Measurements from ENCODE around the gene FLRT3.

The FLRT3 gene

GRCh38 chr20:14299831-14300230 is 37.6 kb downstream of the FLRT3 start:
- Histone ChIP-seq H3K36me3 (no peaks in the 10 kb centered on the region), H3K4me3 (ENCODE audit: low read depth, low read length) (no peak overlapping the region), H3K27me3 (no peaks in the 10 kb centered on the region), H3K4me1 (no peaks in the 10 kb centered on the region), H3K9me3 (no peaks in the 10 kb centered on the region)
- no peak for TF ChIP-seq CTCF (IDR thresholded peaks at IDR 0.05; ENCODE audit: low read depth, low read length)
- no peak for DNase-seq

GRCh38 chr20:14295770-14296309 is 41.6 kb downstream of the FLRT3 start:
- Histone ChIP-seq H3K36me3 (no peaks in the 10 kb centered on the region), H3K4me3 (ENCODE audit: low read depth, low read length) (no peak overlapping the region), H3K27me3 (no peaks in the 10 kb centered on the region), H3K4me1 (no peaks in the 10 kb centered on the region), H3K9me3 (no peaks in the 10 kb centered on the region)
- no peak for DNase-seq
- TF ChIP-seq CTCF (IDR thresholded peaks at IDR 0.05; ENCODE audit: low read depth, low read length) = no peak

- Histone ChIP-seq H3K4me1 (no peaks in the 10 kb centered on the region), H3K27me3 (no peaks in the 10 kb centered on the region), H3K4me3 (ENCODE audit: low read depth, low read length) (no peak overlapping the region), H3K36me3 (no peaks in the 10 kb centered on the region), H3K9me3 (no peaks in the 10 kb centered on the region)
- DNase-seq = no peak
- no peak for TF ChIP-seq CTCF (IDR thresholded peaks at IDR 0.05; ENCODE audit: low read depth, low read length)
These were observed 42.2 kb downstream of the FLRT3 start for GRCh38 chr20:14295238-14295637.

GRCh38 chr20:14291502-14291901 is 45.9 kb downstream of the FLRT3 start:
- H3K27me3 ChIP-seq = no peaks in the 10 kb centered on the region
- no peaks in the 10 kb centered on the region for H3K9me3 ChIP-seq
- no peak for DNase-seq
- no peaks in the 10 kb centered on the region for H3K4me1 ChIP-seq
- TF ChIP-seq CTCF (IDR thresholded peaks at IDR 0.05; ENCODE audit: low read depth, low read length) = no peak
- no peak overlapping the region for H3K4me3 ChIP-seq (ENCODE audit: low read depth, low read length)
- no peaks in the 10 kb centered on the region for H3K36me3 ChIP-seq

- no peak for DNase-seq
- no peak for TF ChIP-seq CTCF (IDR thresholded peaks at IDR 0.05; ENCODE audit: low read depth, low read length)
- H3K27me3 ChIP-seq = no peaks in the 10 kb centered on the region
These were observed 48.8 kb downstream of the FLRT3 start for GRCh38 chr20:14288341-14289330.

GRCh38 chr20:14284443-14284842 is 53.0 kb downstream of the FLRT3 start:
- no peak for TF ChIP-seq CTCF (IDR thresholded peaks at IDR 0.05; ENCODE audit: low read depth, low read length)

More at GRCh38 chr20:14288341-14289330, 48.8 kb downstream of the FLRT3 start:
- Histone ChIP-seq H3K9me3 (no peaks in the 10 kb centered on the region), H3K36me3 (no peaks in the 10 kb centered on the region), H3K4me1 (no peaks in the 10 kb centered on the region), H3K4me3 (ENCODE audit: low read depth, low read length) (no peak overlapping the region)

More at GRCh38 chr20:14284443-14284842, 53.0 kb downstream of the FLRT3 start:
- Histone ChIP-seq H3K4me1 (no peaks in the 10 kb centered on the region), H3K36me3 (no peaks in the 10 kb centered on the region), H3K4me3 (ENCODE audit: low read depth, low read length) (no peak overlapping the region), H3K9me3 (no peaks in the 10 kb centered on the region), H3K27me3 (no peaks in the 10 kb centered on the region)
- no peak for DNase-seq
